Stimulated activated naive CD8-positive, alpha-beta T cell treated with anti-CD3 and anti-CD28 coated beads, Interleukin-15, Interleukin-2, amounts not matched to agents 100 ng/mL and 50 ng/mL, for 24 hours (primary cell): ENCODE measurements around the gene LILRB3.
"Not testable (repeated sequence)": the region's sequence is repeated elsewhere in the genome, so short reads cannot be mapped to it uniquely, and the experiment has no call there.

ENCODE experiments used
- H3K27ac Mint-ChIP-seq: one replicate; pipeline ENCODE4 v1.8.0; 2021; ENCODE audit warnings: mild to moderate bottlenecking, mixed read lengths
- H3K27me3 Mint-ChIP-seq: one replicate; pipeline ENCODE4 v1.8.0; 2021; ENCODE audit warnings: mixed read lengths
- H3K36me3 Mint-ChIP-seq: one replicate; pipeline ENCODE4 v1.8.0; 2021; ENCODE audit warnings: low read depth, mixed read lengths
- H3K4me1 Mint-ChIP-seq: one replicate; pipeline ENCODE4 v1.8.0; 2021; ENCODE audit warnings: low read depth, mixed read lengths
- H3K4me3 Mint-ChIP-seq: one replicate; pipeline ENCODE4 v1.8.0; 2021; ENCODE audit warnings: mild to moderate bottlenecking, mixed read lengths
- H3K9me3 Mint-ChIP-seq: one replicate; pipeline ENCODE4 v1.8.0; 2021; ENCODE audit warnings: mixed read lengths

Gene LILRB3

GRCh38 chr19:54224619-54225018 is 1.8 kb upstream of the LILRB3 start:
- H3K4me1 Mint-ChIP-seq, H3K27ac Mint-ChIP-seq, H3K36me3 Mint-ChIP-seq, H3K9me3 Mint-ChIP-seq, H3K4me3 Mint-ChIP-seq: not testable (repeated sequence)
- H3K27me3 Mint-ChIP-seq = peaks cover 21% of the 10 kb centered on the region

- not testable (repeated sequence) for H3K4me1 Mint-ChIP-seq, H3K4me3 Mint-ChIP-seq, H3K9me3 Mint-ChIP-seq, H3K36me3 Mint-ChIP-seq, H3K27ac Mint-ChIP-seq
- peaks cover 17% of the 10 kb centered on the region for H3K27me3 Mint-ChIP-seq
Measured at GRCh38 chr19:54223937-54224281, 1.1 kb upstream of the LILRB3 start.

GRCh38 chr19:54223277-54223936 is 600 bp upstream of the LILRB3 start:
- H3K4me1 Mint-ChIP-seq, H3K36me3 Mint-ChIP-seq, H3K27ac Mint-ChIP-seq, H3K9me3 Mint-ChIP-seq, H3K4me3 Mint-ChIP-seq: not testable (repeated sequence)
- peaks cover 15% of the 10 kb centered on the region for H3K27me3 Mint-ChIP-seq

- not testable (repeated sequence) for H3K4me3 Mint-ChIP-seq, H3K9me3 Mint-ChIP-seq, H3K27me3 Mint-ChIP-seq, H3K4me1 Mint-ChIP-seq, H3K27ac Mint-ChIP-seq, H3K36me3 Mint-ChIP-seq
Measured at GRCh38 chr19:54221947-54222346, 860 bp downstream of the LILRB3 start.

GRCh38 chr19:54219702-54220101 is 3.1 kb downstream of the LILRB3 start:
- H3K4me3 Mint-ChIP-seq, H3K27ac Mint-ChIP-seq, H3K4me1 Mint-ChIP-seq, H3K27me3 Mint-ChIP-seq, H3K9me3 Mint-ChIP-seq, H3K36me3 Mint-ChIP-seq: not testable (repeated sequence)

GRCh38 chr19:54218960-54219661 is 3.7 kb downstream of the LILRB3 start:
- Mint-ChIP-seq H3K27ac (no peak overlapping the region), H3K4me3 (no peak overlapping the region), H3K36me3 (no peaks in the 10 kb centered on the region), H3K4me1 (no peaks in the 10 kb centered on the region), H3K27me3 (peaks cover 8% of the 10 kb centered on the region), H3K9me3 (no peaks in the 10 kb centered on the region)

GRCh38 chr19:54218259-54218658 is 4.5 kb downstream of the LILRB3 start:
- Mint-ChIP-seq H3K27me3 (no peaks in the 10 kb centered on the region), H3K27ac (no peak overlapping the region), H3K36me3 (no peaks in the 10 kb centered on the region), H3K4me3 (no peak overlapping the region), H3K4me1 (no peaks in the 10 kb centered on the region), H3K9me3 (no peaks in the 10 kb centered on the region)

- H3K27me3 Mint-ChIP-seq, H3K4me1 Mint-ChIP-seq, H3K4me3 Mint-ChIP-seq, H3K9me3 Mint-ChIP-seq, H3K36me3 Mint-ChIP-seq, H3K27ac Mint-ChIP-seq: not testable (repeated sequence)
Measured at GRCh38 chr19:54217517-54218247, 5.1 kb downstream of the LILRB3 start.

- Mint-ChIP-seq H3K4me1 (peaks cover 2% of the 10 kb centered on the region), H3K9me3 (no peaks in the 10 kb centered on the region), H3K27ac (no peak overlapping the region), H3K4me3 (no peak overlapping the region), H3K27me3 (no peaks in the 10 kb centered on the region), H3K36me3 (no peaks in the 10 kb centered on the region)
Measured at GRCh38 chr19:54216869-54217268, 5.9 kb downstream of the LILRB3 start.

GRCh38 chr19:54214734-54215133 is 8.1 kb downstream of the LILRB3 start:
- not testable (repeated sequence) for H3K4me3 Mint-ChIP-seq, H3K27me3 Mint-ChIP-seq, H3K36me3 Mint-ChIP-seq, H3K9me3 Mint-ChIP-seq, H3K27ac Mint-ChIP-seq
- H3K4me1 Mint-ChIP-seq = peaks cover 20% of the 10 kb centered on the region

- H3K27ac Mint-ChIP-seq, H3K4me3 Mint-ChIP-seq, H3K27me3 Mint-ChIP-seq, H3K36me3 Mint-ChIP-seq, H3K9me3 Mint-ChIP-seq: not testable (repeated sequence)
- H3K4me1 Mint-ChIP-seq = peaks cover 26% of the 10 kb centered on the region
Measured at GRCh38 chr19:54214217-54214616, 8.6 kb downstream of the LILRB3 start.

GRCh38 chr19:54211235-54211634 is 11.6 kb downstream of the LILRB3 start:
- H3K9me3 Mint-ChIP-seq = no peaks in the 10 kb centered on the region
- H3K27me3 Mint-ChIP-seq = no peaks in the 10 kb centered on the region
- H3K36me3 Mint-ChIP-seq = peaks cover 34% of the 10 kb centered on the region
- H3K4me3 Mint-ChIP-seq = peak overlapping the region; percentile 44
- H3K4me1 Mint-ChIP-seq = peaks cover 55% of the 10 kb centered on the region
- peak overlapping the region; percentile 78 for H3K27ac Mint-ChIP-seq

- H3K27me3 Mint-ChIP-seq = no peaks in the 10 kb centered on the region
- peak overlapping the region; percentile 44 for H3K4me3 Mint-ChIP-seq
- H3K9me3 Mint-ChIP-seq = no peaks in the 10 kb centered on the region
- H3K4me1 Mint-ChIP-seq = peaks cover 68% of the 10 kb centered on the region
- H3K36me3 Mint-ChIP-seq = peaks cover 46% of the 10 kb centered on the region
- H3K27ac Mint-ChIP-seq = peak overlapping the region; percentile 78
Measured at GRCh38 chr19:54209811-54210494, 12.9 kb downstream of the LILRB3 start.

GRCh38 chr19:54209058-54209810 is 13.6 kb downstream of the LILRB3 start:
- Mint-ChIP-seq H3K4me1 (peaks cover 76% of the 10 kb centered on the region), H3K27me3 (no peaks in the 10 kb centered on the region), H3K27ac (no peak overlapping the region), H3K36me3 (peaks cover 54% of the 10 kb centered on the region), H3K4me3 (peak overlapping the region; percentile 23), H3K9me3 (no peaks in the 10 kb centered on the region)

GRCh38 chr19:54208784-54209057 is 14.1 kb downstream of the LILRB3 start:
- H3K9me3 Mint-ChIP-seq = no peaks in the 10 kb centered on the region
- peaks cover 81% of the 10 kb centered on the region for H3K4me1 Mint-ChIP-seq
- H3K27ac Mint-ChIP-seq = peak overlapping the region; percentile 89
- H3K27me3 Mint-ChIP-seq = no peaks in the 10 kb centered on the region
- H3K4me3 Mint-ChIP-seq = peak overlapping the region; percentile 70
- peaks cover 59% of the 10 kb centered on the region for H3K36me3 Mint-ChIP-seq
